ENCODE results near the gene PIGQ.

Gene PIGQ

GRCh38 chr16:561957-562938, 7.5 kb upstream of the PIGQ start:
- no peak overlapping the region for H3K4me3 ChIP-seq (ENCODE audit: low read depth, low read length)
- no peak for TF ChIP-seq CTCF (IDR thresholded peaks at IDR 0.05; ENCODE audit: insufficient read depth, low read length, missing control alignments)
- CTCF ChIA-PET: no interaction called here
- DNase-seq (ENCODE audit: low read depth, low spot score): no peak
- POLR2A ChIA-PET: no interaction called here

- ChIA-PET POLR2A (no interaction called here), CTCF (no interaction called here)
- no peak for TF ChIP-seq CTCF (IDR thresholded peaks at IDR 0.05; ENCODE audit: insufficient read depth, low read length, missing control alignments)
- no peak for DNase-seq (ENCODE audit: low read depth, low spot score)
- no peak overlapping the region for H3K4me3 ChIP-seq (ENCODE audit: low read depth, low read length)
These were observed 6.6 kb upstream of the PIGQ start for GRCh38 chr16:563072-563644.

- no peak overlapping the region for H3K4me3 ChIP-seq (ENCODE audit: low read depth, low read length)
- ChIA-PET POLR2A (no interaction called here), CTCF (no interaction called here)
- no peak for DNase-seq (ENCODE audit: low read depth, low spot score)
- no peak for TF ChIP-seq CTCF (IDR thresholded peaks at IDR 0.05; ENCODE audit: insufficient read depth, low read length, missing control alignments)
These were observed 4.9 kb upstream of the PIGQ start for GRCh38 chr16:564690-565418.

- POLR2A ChIA-PET: no interaction called here
- H3K4me3 ChIP-seq (ENCODE audit: low read depth, low read length): no peak overlapping the region
- DNase-seq (ENCODE audit: low read depth, low spot score): no peak
- no peak for TF ChIP-seq CTCF (IDR thresholded peaks at IDR 0.05; ENCODE audit: insufficient read depth, low read length, missing control alignments)
- CTCF ChIA-PET: no interaction called here
These were observed 4.1 kb upstream of the PIGQ start for GRCh38 chr16:565419-566330.

- ChIA-PET POLR2A (interaction anchor here (0.9 kb wide), 1 partner anchor 11 kb away, joined by 3 read pairs; no protein-coding TSS in a partner anchor), CTCF (interaction anchor here (1.4 kb wide), 1 partner anchor 10 kb away, joined by 5 read pairs; no protein-coding TSS in a partner anchor)
- DNase-seq (ENCODE audit: low read depth, low spot score): no peak
- TF ChIP-seq CTCF (IDR thresholded peaks at IDR 0.05; ENCODE audit: insufficient read depth, low read length, missing control alignments): no peak
- 0 out of 2 replicates have a peak within 1 kb of the TSS, but pooled peaks have one; percentile 15 for H3K4me3 ChIP-seq (ENCODE audit: low read depth, low read length)
These were observed 3.0 kb upstream of the PIGQ start, which contains the start of gene NHLRC4 for GRCh38 chr16:566475-567372. Gene NHLRC4 (plus strand): TSS chr16:567005. CDS start chr16:568048, 1,043 bp downstream.
